Measurements from ENCODE around the gene HIVEP3. TPM values are rescaled to one million over a fixed set of nuclear protein-coding genes. Genes with fewer than 3 reads are reported as not detected.

Gene HIVEP3
- total RNA-seq, 1 experiment from 2014 or later = 0.17 TPM

- no peak for DNase-seq (ENCODE audit: extremely low read depth, low read depth)
Observed at GRCh38 chr1:41660570-41661427, 257.9 kb downstream of the HIVEP3 start.

GRCh38 chr1:41659903-41660302, 258.8 kb downstream of the HIVEP3 start:
- DNase-seq (ENCODE audit: extremely low read depth, low read depth) = no peak

- no peak for DNase-seq (ENCODE audit: extremely low read depth, low read depth)
Observed at GRCh38 chr1:41659159-41659495, 259.6 kb downstream of the HIVEP3 start.

GRCh38 chr1:41658431-41659158, 260.1 kb downstream of the HIVEP3 start:
- DNase-seq (ENCODE audit: extremely low read depth, low read depth) = no peak

GRCh38 chr1:41657679-41658295, 260.9 kb downstream of the HIVEP3 start:
- no peak for DNase-seq (ENCODE audit: extremely low read depth, low read depth)

GRCh38 chr1:41656825-41657500, 261.8 kb downstream of the HIVEP3 start:
- DNase-seq (ENCODE audit: extremely low read depth, low read depth) = no peak

GRCh38 chr1:41656068-41656467, 262.7 kb downstream of the HIVEP3 start:
- no peak for DNase-seq (ENCODE audit: extremely low read depth, low read depth)

- no peak for DNase-seq (ENCODE audit: extremely low read depth, low read depth)
Observed at GRCh38 chr1:41655632-41656031, 263.1 kb downstream of the HIVEP3 start.

- no peak for DNase-seq (ENCODE audit: extremely low read depth, low read depth)
Observed at GRCh38 chr1:41653574-41653973, 265.1 kb downstream of the HIVEP3 start.

GRCh38 chr1:41652384-41653265, 266.1 kb downstream of the HIVEP3 start:
- no peak for DNase-seq (ENCODE audit: extremely low read depth, low read depth)

- no peak for DNase-seq (ENCODE audit: extremely low read depth, low read depth)
Observed at GRCh38 chr1:41650028-41650880, 268.5 kb downstream of the HIVEP3 start.

GRCh38 chr1:41649396-41650027, 269.2 kb downstream of the HIVEP3 start:
- DNase-seq (ENCODE audit: extremely low read depth, low read depth) = no peak

- DNase-seq (ENCODE audit: extremely low read depth, low read depth) = no peak
Observed at GRCh38 chr1:41648844-41649243, 269.9 kb downstream of the HIVEP3 start.

GRCh38 chr1:41648230-41648629, 270.5 kb downstream of the HIVEP3 start:
- DNase-seq (ENCODE audit: extremely low read depth, low read depth) = no peak

- no peak for DNase-seq (ENCODE audit: extremely low read depth, low read depth)
Observed at GRCh38 chr1:41647221-41648135, 271.2 kb downstream of the HIVEP3 start.

GRCh38 chr1:41646186-41646585, 272.5 kb downstream of the HIVEP3 start:
- no peak for DNase-seq (ENCODE audit: extremely low read depth, low read depth)

GRCh38 chr1:41645062-41645461, 273.7 kb downstream of the HIVEP3 start:
- DNase-seq (ENCODE audit: extremely low read depth, low read depth) = no peak

Measured in NCI-H460 (cell line).